ENCODE measurements around the gene TBX1. TPM values are rescaled to one million over a fixed set of nuclear protein-coding genes. Genes with fewer than 3 reads are reported as not detected.

Gene TBX1
- total RNA-seq, 4 donors from 2014 or later = 0.18 to 4.4 (median 0.26) TPM

- Histone ChIP-seq H3K9me3 (no peaks in the 10 kb centered on the region), H3K27ac (no peak overlapping the region), H3K36me3 (no peaks in the 10 kb centered on the region), H3K4me3 (no peak overlapping the region), H3K27me3 (peaks cover 0 to 45% (median 0%) of the 10 kb centered on the region in 4 donors), H3K4me1 (peaks cover 6 to 12% (median 11%) of the 10 kb centered on the region in 3 donors)
- intact Hi-C loops (cut with DNase I) = no loop called here
- 20% methylated on average over 1 of the region's 7 CpGs; no CpG with 5 or more reads in 1 of the 2 donors for WGBS, 2 donors
- TF ChIP-seq POLR2A (IDR thresholded peaks at IDR 0.05) = no peak
- TF ChIP-seq CTCF (IDR thresholded peaks at IDR 0.05) = no peak
- DNase-seq = no peak
These were observed 26.4 kb upstream of the TBX1 start for GRCh38 chr22:19734163-19734562.

GRCh38 chr22:19734837-19735382, 25.7 kb upstream of the TBX1 start:
- Histone ChIP-seq H3K27ac (no peak overlapping the region), H3K4me1 (peaks cover 6 to 12% (median 11%) of the 10 kb centered on the region in 3 donors), H3K27me3 (peaks cover 0 to 44% (median 0%) of the 10 kb centered on the region in 4 donors), H3K4me3 (no peak overlapping the region), H3K9me3 (no peaks in the 10 kb centered on the region), H3K36me3 (no peaks in the 10 kb centered on the region)
- intact Hi-C loops (cut with DNase I) = no loop called here
- DNase-seq = no peak
- 93% methylated on average over 4 of the region's 5 CpGs; no CpG with 5 or more reads in 1 of the 2 donors for WGBS, 2 donors
- TF ChIP-seq POLR2A (IDR thresholded peaks at IDR 0.05) (no peak), CTCF (IDR thresholded peaks at IDR 0.05) (no peak)

DNA sequence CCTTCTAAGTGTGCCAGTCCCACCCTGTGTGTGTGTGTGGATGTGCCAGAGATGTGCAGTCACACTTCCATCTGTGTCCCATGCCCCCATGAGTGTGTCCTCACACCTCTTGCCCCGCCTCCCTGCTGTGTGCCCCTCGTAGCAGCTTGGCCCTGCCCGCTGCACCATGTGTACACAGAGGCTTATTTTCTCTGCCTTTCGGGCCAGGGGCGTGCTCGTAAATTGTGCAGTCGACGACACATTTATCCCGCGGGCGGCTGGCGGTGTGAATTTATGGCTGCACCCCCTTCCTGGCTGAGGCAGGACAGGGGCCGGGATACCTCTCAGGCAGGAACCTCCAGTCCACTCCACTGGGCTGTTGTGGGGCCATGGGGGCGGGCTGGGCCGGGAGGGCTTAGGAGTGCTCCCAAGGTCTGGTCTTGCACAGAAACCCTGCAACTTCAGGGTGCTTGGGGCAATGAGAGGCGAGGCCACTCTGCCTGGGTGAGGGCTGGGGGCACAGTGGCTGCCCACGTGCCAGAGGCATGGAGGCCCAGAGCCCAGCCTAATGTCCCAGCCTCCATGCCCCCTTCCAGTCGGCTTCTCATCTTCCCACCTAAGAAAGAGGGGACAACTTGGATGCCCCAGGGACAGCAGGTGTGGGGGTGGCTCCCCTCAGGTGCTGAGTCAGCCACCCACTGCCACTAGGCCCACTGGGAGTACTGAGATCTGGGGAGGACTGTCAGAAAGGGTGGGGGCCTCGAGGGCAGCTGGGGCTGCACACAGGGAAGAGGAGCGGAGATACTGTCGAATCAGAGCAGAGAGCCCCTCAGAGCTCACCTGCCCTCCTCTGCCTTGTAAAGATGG, 24.7 kb upstream of the TBX1 start:
- Histone ChIP-seq H3K27me3 (peaks cover 0 to 41% (median 0%) of the 10 kb centered on the region in 4 donors), H3K9me3 (no peaks in the 10 kb centered on the region), H3K4me1 (peaks cover 4 to 5% (median 4%) of the 10 kb centered on the region in 3 donors), H3K27ac (no peak overlapping the region), H3K36me3 (no peaks in the 10 kb centered on the region), H3K4me3 (no peak overlapping the region)
- 72 to 80% methylated on average over 3 to 11 of the region's 21 CpGs for WGBS, 2 donors
- intact Hi-C loops (cut with DNase I) = no loop called here
- TF ChIP-seq POLR2A (IDR thresholded peaks at IDR 0.05) = no peak
- no peak for TF ChIP-seq CTCF (IDR thresholded peaks at IDR 0.05)
- no peak for DNase-seq

DNA sequence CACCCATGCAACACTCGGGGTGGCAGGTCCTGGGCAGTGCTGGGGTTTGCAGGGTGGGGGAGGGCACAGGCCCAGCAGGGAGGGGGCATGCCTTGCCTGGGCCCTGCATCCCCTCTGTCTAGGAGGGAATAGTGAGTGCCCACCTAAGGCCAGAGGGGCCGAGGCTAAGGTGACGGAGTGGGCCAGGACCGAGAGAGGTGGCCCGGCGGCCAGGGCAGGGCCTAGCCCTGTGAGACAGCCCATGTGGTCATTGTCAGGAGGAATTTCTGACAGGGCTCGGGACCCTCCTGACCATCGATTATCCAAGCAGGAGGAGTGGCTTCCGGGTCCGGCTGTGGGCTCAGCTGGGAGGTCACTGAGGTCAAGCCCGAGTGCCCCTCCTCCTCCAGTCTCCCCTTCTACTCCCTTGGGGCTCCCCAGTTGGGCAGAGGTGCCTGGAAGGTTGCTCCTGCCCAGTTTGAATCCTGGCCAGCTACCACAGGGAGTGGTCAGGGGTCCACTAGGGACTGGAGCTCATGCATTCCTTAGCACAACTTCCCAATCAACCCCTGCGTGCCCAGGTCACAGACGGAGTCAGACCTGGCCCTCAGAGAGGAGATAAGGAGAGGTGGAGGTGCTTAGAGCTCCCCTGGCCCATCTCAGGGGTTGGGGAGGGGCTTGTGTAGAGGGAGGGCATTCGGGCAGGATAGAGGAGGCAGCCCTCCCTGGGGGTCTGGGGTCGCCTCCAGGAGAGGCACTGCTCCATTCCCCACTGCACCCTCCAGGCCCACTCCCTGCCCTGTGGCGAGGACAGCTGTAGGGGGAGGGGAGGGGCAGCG, 22.5 kb upstream of the TBX1 start:
- WGBS, 2 donors = 67 to 82% methylated on average over 5 to 15 of the region's 17 CpGs
- no peak for DNase-seq
- no peak for TF ChIP-seq CTCF (IDR thresholded peaks at IDR 0.05)
- TF ChIP-seq POLR2A (IDR thresholded peaks at IDR 0.05) = no peak
- intact Hi-C loops (cut with DNase I) = no loop called here
- no peaks in the 10 kb centered on the region for H3K36me3 ChIP-seq
- H3K9me3 ChIP-seq = no peaks in the 10 kb centered on the region
- H3K27me3 ChIP-seq = peaks cover 0 to 31% (median 0%) of the 10 kb centered on the region in 4 donors
- no peak overlapping the region for H3K4me3 ChIP-seq
- no peak overlapping the region for H3K27ac ChIP-seq
- no peaks in the 10 kb centered on the region for H3K4me1 ChIP-seq
